Dermis microvascular lymphatic vessel endothelial cell (primary cell): Measurements from ENCODE around the gene APEX2. TPM values are rescaled to one million over a fixed set of nuclear protein-coding genes. Genes with fewer than 3 reads are reported as not detected.
"Not testable (repeated sequence)": the region's sequence is repeated elsewhere in the genome, so short reads cannot be mapped to it uniquely, and the experiment has no call there.

Experiments used
- DNase-seq, 2 donors: peaks; one replicate each; pipeline versions ENCODE4 v3.0.0 to v3.0.0-alpha.2; 2010; ENCODE audit warnings: low read depth in 2 of 2
- total RNA-seq: library from RNA; depleted of rRNA; stranded (reverse); fragments of >200 nt; gene quantifications from 2 replicates; pipeline ENCODE4 v1.2.1, GENCODE V29; 2014

The APEX2 gene
- total RNA-seq = 6.2 and 8.2 TPM in 2 replicates

DNA sequence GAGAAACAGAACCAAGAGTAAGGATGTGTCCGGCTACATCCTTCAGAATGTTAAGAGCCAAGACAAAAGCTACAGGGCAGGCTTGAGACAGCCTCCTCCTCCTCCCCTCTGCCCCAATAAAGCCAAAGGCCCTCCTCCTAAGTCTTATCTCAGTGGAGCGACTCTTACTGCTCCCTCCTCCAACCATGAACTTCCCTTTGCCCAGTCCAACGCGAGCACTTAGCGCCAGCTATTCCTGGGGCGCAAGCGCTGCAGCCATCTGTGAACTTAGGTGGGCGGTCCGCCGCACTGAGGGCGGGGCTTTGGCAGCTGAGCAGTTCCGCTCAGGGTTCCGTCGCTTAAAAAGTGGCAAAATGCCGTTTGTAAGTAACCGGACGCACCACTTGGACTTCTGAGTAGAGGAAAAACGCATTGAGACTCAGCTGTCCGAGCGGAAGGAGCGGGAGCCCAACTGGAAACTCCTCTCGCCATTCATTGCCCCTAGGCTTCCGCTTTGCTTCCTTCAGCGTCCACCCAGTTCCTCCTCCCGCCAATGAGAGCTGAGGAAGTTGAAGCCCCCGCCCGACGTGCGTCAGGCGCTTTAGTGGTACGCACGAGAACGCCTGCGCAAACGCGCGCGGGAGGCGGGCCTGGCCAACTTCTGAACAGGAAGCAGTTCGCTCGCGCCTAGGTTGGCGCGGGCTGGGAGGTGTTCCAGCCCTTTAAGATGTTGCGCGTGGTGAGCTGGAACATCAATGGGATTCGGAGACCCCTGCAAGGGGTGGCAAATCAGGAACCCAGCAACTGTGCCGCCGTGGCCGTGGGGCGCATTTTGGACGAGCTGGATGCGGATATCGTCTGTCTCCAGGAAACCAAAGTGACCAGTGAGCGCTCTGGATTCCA, at the start of gene APEX2:
Gene APEX2, plus strand, starts transcription at position 647 of the 882 bp plus-strand sequence. Its CDS starts 60 bp downstream, at position 707.
- peak; percentile 70 to 91 for DNase-seq

- DNase-seq = no peak
Observed at GRCh38 chrX:54950730-54951375, 49.3 kb upstream of the APEX2 start.

- DNase-seq = no peak
Observed at GRCh38 chrX:54961750-54962149, 38.4 kb upstream of the APEX2 start.

DNA sequence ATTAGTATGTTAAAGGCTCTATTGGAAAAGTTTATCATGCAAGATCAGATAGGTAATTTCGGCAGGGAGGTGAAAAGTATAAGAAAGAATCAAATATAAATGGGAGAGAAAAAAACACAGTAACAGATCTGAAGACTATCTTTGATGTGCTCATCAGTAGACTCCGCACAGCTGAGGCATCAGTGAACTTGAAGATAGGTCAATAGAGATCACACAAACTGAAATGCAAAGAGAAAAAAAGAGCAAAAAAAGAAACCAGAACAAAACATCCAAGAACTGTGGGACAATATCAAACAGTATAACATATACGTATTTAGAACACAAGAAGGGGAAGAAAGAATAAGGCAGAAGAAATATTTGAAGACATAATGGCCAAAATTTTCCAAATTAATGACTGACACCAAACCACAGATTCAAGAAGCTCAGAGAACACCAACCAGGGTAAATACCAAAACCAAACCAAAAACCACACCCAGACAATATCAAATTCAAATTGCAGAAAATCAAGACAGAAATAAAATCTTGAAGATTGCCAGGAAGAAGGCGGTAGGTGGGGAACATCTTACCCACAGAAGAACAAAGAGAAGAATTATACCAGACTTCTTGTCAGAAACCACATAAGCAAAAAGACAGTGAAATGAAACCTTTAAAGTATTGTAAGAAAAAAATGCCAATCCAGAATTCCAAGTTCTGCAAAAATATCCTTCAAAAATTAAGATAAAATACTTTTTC, 35.2 kb upstream of the APEX2 start:
- no peak for DNase-seq

GRCh38 chrX:54977387-54977786, 22.8 kb upstream of the APEX2 start:
- DNase-seq = no peak

GRCh38 chrX:54978448-54978847, 21.7 kb upstream of the APEX2 start:
- DNase-seq = no peak

GRCh38 chrX:54979432-54979831, 20.7 kb upstream of the APEX2 start:
- no peak for DNase-seq

DNA sequence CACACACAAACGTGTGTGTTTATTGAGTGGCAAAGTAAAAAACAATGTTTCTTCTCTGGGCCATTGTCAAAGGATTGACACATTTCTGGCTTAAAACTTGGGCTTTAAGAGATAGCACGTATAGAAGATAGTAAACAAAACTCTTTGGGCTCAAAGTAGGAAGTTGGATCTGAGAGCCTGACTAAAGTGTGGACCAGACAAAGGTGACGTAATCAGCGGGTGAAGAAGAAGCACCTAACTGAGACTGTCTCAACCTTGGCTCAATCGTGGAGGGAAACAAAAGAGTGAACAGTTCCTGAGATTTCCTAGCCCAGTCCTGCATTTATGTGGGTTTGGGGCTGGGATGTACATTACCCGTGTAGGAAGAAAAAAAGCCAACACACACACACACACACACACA, 19.8 kb upstream of the APEX2 start:
- DNase-seq = no peak

- not testable (repeated sequence) for DNase-seq
Observed at GRCh38 chrX:54983306-54983705, 16.9 kb upstream of the APEX2 start.

DNA sequence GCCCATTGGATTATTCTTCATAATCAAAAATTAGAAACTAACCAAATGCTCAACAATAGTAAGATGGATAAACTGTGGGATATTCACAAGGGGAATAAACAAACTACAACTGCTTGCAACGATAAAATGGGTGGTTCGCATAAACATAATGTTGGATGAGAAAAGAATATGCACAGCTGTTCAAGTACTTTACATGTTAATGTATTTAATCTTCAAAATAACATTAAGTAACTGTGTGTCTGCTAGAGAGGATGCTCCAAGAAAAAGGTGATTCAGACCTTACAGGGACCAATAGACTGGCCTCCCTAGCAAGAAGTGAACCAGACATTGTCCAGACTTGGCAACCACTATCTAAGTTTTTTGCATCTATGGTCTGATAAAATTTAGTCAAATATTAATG, 8.5 kb upstream of the APEX2 start:
- DNase-seq = no peak

DNA sequence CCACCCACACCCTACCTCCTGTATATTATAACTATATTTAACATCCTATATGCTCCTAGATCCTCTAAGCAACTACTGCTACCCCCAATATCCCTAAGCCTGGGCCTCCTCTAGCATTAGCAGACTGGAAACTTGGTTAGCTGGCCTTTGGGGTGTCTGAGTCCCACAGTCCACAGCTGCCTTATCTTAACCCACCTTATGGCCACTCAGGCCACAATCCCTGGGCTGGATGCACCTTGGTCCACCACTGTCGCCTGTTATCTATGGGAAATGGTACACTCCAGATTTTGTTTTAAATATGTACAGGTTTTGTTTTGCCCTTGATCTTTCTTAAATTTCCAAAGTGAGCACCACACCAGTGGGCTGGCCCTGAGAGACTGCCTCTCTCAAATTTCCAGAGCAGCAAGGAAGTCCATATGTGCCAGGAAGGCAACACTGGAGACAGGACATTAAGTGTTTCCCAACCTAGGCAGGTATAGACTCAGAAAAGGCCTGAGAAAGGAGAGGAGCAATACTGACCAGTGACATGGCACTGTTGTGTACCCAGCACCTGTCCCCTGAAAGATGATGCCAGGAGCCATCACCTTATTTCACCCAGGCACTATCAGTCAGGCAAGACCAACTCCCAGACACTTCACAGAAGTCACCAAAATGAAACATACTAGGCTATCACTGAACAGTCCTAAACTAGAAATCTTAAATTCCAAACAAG, 7.1 kb upstream of the APEX2 start:
- DNase-seq = no peak

- DNase-seq = no peak
Observed at GRCh38 chrX:54994099-54994498, 6.1 kb upstream of the APEX2 start, which contains the start of gene PFKFB1. Gene PFKFB1 (minus strand): TSS chrX:54994188. CDS start chrX:54994007, 181 bp downstream.

- no peak for DNase-seq
Observed at GRCh38 chrX:54994668-54995351, 5.4 kb upstream of the APEX2 start.

DNA sequence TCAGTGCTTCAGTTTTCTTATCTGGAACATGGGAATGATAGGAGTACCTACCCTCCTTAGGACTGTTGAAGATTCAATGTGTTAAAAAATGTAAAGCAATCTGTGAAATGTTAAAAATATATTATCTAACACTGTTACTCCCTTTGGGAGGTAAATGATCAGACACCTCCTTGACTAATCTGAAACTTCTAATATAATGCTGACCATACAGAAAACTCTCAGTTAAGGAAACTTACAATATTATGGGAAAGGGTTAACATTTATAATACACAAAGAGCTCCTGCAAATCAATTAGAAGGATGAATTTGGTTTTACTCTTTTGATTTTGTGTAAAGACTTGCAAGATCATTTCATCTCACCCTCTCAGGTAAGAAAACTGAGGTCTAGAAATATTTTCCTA, 4.5 kb upstream of the APEX2 start:
- DNase-seq = no peak

- DNase-seq = no peak
Observed at GRCh38 chrX:55004231-55004630, 4.1 kb downstream of the APEX2 start.

- no peak for DNase-seq
Observed at GRCh38 chrX:55005256-55005655, 5.1 kb downstream of the APEX2 start.

DNA sequence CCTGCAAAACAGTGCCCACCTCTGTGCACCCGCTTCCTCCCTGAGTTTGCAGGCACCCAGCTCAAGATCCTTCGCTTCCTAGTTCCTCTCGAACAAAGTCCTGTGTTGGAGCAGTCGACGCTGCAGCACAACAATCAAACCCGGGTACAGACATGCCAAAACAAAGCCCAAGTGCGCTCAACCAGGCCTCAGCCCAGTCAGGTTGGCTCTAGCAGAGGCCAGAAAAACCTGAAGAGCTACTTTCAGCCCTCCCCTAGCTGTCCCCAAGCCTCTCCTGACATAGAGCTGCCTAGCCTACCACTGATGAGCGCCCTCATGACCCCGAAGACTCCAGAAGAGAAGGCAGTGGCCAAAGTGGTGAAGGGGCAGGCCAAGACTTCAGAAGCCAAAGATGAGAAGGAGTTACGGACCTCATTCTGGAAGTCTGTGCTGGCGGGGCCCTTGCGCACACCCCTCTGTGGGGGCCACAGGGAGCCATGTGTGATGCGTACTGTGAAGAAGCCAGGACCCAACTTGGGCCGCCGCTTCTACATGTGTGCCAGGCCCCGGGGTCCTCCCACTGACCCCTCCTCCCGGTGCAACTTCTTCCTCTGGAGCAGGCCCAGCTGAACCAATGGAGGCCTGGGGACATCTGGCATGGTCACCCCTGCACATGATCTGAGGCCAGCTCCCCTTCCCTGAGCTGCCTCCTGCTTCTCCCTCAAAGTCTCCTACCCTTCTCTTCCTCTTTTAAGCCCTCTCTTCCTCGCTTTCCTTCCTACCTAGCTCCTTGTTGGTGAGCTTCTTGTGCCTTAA, 6.9 kb downstream of the APEX2 start:
- no peak for DNase-seq

DNA sequence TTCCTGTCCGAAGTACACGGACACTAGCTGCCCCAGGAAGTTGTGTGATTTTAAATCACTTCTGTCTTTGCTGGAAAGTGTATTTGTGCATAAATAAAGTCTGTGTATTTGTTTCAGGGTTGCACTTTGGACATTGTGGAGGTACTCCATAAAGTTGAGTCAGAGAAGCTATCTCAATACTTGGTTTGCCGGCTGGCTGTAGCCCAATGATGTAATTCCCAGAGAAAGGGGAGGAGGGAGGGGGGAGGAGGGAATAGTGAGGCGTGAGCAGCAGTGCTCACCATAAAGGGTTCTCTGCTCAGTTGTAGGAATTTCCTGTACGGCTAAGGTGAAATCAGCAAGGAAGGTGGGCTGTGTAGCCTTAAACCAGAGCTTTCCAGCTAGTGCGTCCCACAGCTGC, 7.5 kb downstream of the APEX2 start:
- DNase-seq = peak in 1 of 2 donors; percentile 39

- DNase-seq = peak; percentile 30 to 33
Observed at GRCh38 chrX:55008571-55009358, 8.6 kb downstream of the APEX2 start.
